Testis (tissue), 2 donors: Measurements from ENCODE around the gene SFMBT2.

Source experiments
- POLR2A ChIP-seq: fragments of 450-650 bp; IDR thresholded peaks from one replicate; pipeline ENCODE4 v1.6.1; 2017; ENCODE audit warnings: antibody characterized with exemption, mild to moderate bottlenecking, moderate library complexity
- TF ChIP-seq, protein P1 (sequence below), 3 experiments: fragments of 450-650 bp in 2 of 3; fragments of 200-600 bp in 1 of 3; sonication (generic) in 1 of 3; IDR thresholded peaks; one replicate each; pipeline ENCODE4 v1.5.1; 2016 to 2019; ENCODE audit warnings: antibody characterized with exemption in 3 of 3, mild to moderate bottlenecking in 2 of 3, moderate library complexity in 1 of 3

DNA sequence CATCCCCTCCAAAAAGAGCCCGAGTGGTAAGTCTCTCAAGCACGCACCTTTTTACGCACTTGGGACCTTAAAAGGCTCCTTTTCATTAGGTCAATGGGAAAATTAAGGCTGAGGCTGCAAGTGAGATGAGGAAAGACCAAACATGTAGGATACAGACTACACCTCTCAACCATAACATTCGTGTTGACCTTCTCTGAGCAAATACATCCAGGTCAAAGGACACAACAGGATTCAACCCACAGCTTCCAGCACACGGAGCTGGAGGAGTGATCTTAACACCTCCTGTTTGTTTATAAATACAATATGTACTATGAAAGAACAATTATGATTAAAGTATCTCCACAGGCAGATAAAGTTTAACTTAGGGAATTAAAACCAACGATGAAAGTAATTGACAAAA is 9.7 kb downstream of the SFMBT2 start:
- TF ChIP-seq POLR2A, result no peak
- TF ChIP-seq, protein P1, sequence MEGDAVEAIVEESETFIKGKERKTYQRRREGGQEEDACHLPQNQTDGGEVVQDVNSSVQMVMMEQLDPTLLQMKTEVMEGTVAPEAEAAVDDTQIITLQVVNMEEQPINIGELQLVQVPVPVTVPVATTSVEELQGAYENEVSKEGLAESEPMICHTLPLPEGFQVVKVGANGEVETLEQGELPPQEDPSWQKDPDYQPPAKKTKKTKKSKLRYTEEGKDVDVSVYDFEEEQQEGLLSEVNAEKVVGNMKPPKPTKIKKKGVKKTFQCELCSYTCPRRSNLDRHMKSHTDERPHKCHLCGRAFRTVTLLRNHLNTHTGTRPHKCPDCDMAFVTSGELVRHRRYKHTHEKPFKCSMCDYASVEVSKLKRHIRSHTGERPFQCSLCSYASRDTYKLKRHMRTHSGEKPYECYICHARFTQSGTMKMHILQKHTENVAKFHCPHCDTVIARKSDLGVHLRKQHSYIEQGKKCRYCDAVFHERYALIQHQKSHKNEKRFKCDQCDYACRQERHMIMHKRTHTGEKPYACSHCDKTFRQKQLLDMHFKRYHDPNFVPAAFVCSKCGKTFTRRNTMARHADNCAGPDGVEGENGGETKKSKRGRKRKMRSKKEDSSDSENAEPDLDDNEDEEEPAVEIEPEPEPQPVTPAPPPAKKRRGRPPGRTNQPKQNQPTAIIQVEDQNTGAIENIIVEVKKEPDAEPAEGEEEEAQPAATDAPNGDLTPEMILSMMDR (IDR thresholded peaks at IDR 0.05), result no peak
